HepG2 (cell line): ENCODE data around the gene OGFR. TPM values are rescaled to one million over a fixed set of nuclear protein-coding genes. Genes with fewer than 3 reads are reported as not detected.

Source experiments
- CC2D1A ChIP-seq: sonication (generic); formaldehyde crosslinking; IDR thresholded peaks from 2 replicates; pipeline ENCODE4 v1.8.1; 2023; ENCODE audit warnings: mild to moderate bottlenecking, missing genetic modification reagents
- CTCF ChIP-seq: sonication (generic); formaldehyde crosslinking; IDR thresholded peaks from 2 replicates; pipeline ENCODE4 v1.5.0; 2020; ENCODE audit warnings: mild to moderate bottlenecking, missing genetic modification reagents, moderate library complexity
- DNMT3B ChIP-seq: conservative IDR thresholded peaks from 2 replicates; pipeline ENCODE4 v1.6.1; 2016; ENCODE audit warnings: missing biosample characterization, control low read depth
- GPN1 ChIP-seq: sonication (generic); formaldehyde crosslinking; IDR thresholded peaks from 2 replicates; pipeline ENCODE4 v1.5.1; 2020; ENCODE audit warnings: missing genetic modification reagents, borderline replicate concordance
- HDAC2 ChIP-seq: sonication (generic); formaldehyde crosslinking; IDR thresholded peaks from 2 replicates; pipeline ENCODE4 v1.4.0; 2020; ENCODE audit warnings: missing genetic modification reagents
- JUND ChIP-seq: sonication (generic); formaldehyde crosslinking; IDR thresholded peaks from 2 replicates; pipeline ENCODE4 v1.8.0; 2022; ENCODE audit warnings: mild to moderate bottlenecking, missing genetic modification reagents
- KDM6A ChIP-seq: IDR thresholded peaks from 2 replicates; pipeline ENCODE4 v1.6.1; 2016; ENCODE audit warnings: low read depth
- MBNL3 ChIP-seq: fragments of 250-450 bp; sonication (Bioruptor Pico); conservative IDR thresholded peaks from 2 replicates; pipeline ENCODE4 v1.8.0; 2022; ENCODE audit warnings: mild to moderate bottlenecking, inconsistent platforms
- MXD1 ChIP-seq: sonication (generic); formaldehyde crosslinking; IDR thresholded peaks from 2 replicates; pipeline ENCODE4 v1.4.0; 2020; ENCODE audit warnings: mild to moderate bottlenecking, missing genetic modification reagents
- NCOA5 ChIP-seq: sonication (generic); formaldehyde crosslinking; IDR thresholded peaks from 2 replicates; pipeline ENCODE4 v1.4.0; 2020; ENCODE audit warnings: missing genetic modification reagents
- NONO ChIP-seq, 2 experiments: fragments of 450-650 bp in 1 of 2; sonication (generic) in 1 of 2; formaldehyde crosslinking in 1 of 2; IDR thresholded peaks in 1 of 2; conservative IDR thresholded peaks in 1 of 2; 2 replicates each; pipeline versions ENCODE4 v1.6.1 to v1.8.0; 2017 to 2022; ENCODE audit warnings: mild to moderate bottlenecking in 1 of 2, missing genetic modification reagents in 1 of 2, moderate library complexity in 1 of 2
- SMARCC2 ChIP-seq: fragments of 450-650 bp; IDR thresholded peaks from 2 replicates; pipeline ENCODE4 v1.6.1; 2017; ENCODE audit warnings: antibody characterized with exemption, mild to moderate bottlenecking
- SMC3 ChIP-seq: IDR thresholded peaks from 2 replicates; pipeline ENCODE4 v1.6.1; 2011; ENCODE audit warnings: low read length, improper control_type of control experiment
- THAP7 ChIP-seq: sonication (generic); formaldehyde crosslinking; IDR thresholded peaks from 2 replicates; pipeline ENCODE4 v1.8.1; 2023; ENCODE audit warnings: mild to moderate bottlenecking, missing genetic modification reagents
- ZBTB2 ChIP-seq: sonication (generic); formaldehyde crosslinking; IDR thresholded peaks from 2 replicates; pipeline ENCODE4 v1.8.0; 2022; ENCODE audit warnings: low read depth, missing genetic modification reagents
- ZBTB43 ChIP-seq: sonication (generic); formaldehyde crosslinking; conservative IDR thresholded peaks from 2 replicates; pipeline ENCODE4 v1.4.0; 2020; ENCODE audit warnings: missing genetic modification reagents
- ZNF18 ChIP-seq: sonication (generic); formaldehyde crosslinking; IDR thresholded peaks from 2 replicates; pipeline ENCODE4 v1.8.0; 2022; ENCODE audit warnings: mild to moderate bottlenecking, missing genetic modification reagents; ENCODE audit not compliant: insufficient replicate concordance
- ZNF615 ChIP-seq: sonication (generic); formaldehyde crosslinking; IDR thresholded peaks from 2 replicates; pipeline ENCODE4 v1.5.0; 2020; ENCODE audit warnings: mild to moderate bottlenecking, missing genetic modification reagents, borderline replicate concordance
- ZNF674 ChIP-seq: sonication (generic); formaldehyde crosslinking; IDR thresholded peaks from 2 replicates; pipeline ENCODE4 v1.5.0; 2020; ENCODE audit warnings: low read depth, mild to moderate bottlenecking, missing genetic modification reagents
- ZNF788 ChIP-seq: sonication (generic); formaldehyde crosslinking; IDR thresholded peaks from 2 replicates; pipeline ENCODE4 v1.5.0; 2020; ENCODE audit warnings: mild to moderate bottlenecking, missing genetic modification reagents, borderline replicate concordance
- ZNF879 ChIP-seq: sonication (generic); formaldehyde crosslinking; IDR thresholded peaks from 2 replicates; pipeline ENCODE4 v1.8.1; 2023; ENCODE audit warnings: missing genetic modification reagents
- polyA plus RNA-seq, 8 experiments: library from polyadenylated mRNA; depleted of rRNA in 3 of 8; stranded (reverse) in 7 of 8; unstranded in 1 of 8; fragments of >200 nt; fragmentation: Illumina TruSeq in 4 of 8; extraction: Trizol in 4 of 8; gene quantifications; 2 replicates each; pipeline versions ENCODE4 v1.2.1 to v1.2.3, GENCODE V29; 2011 to 2016; ENCODE audit warnings: low read depth in 4 of 8, missing spikeins in 1 of 8, mixed read lengths in 1 of 8; ENCODE audit not compliant: insufficient read depth in 1 of 8
- total RNA-seq, 5 experiments: library from RNA; depleted of rRNA; stranded (reverse); fragments of >200 nt; fragmentation: Illumina TruSeq; extraction: Trizol; gene quantifications; 2 replicates each; pipeline ENCODE4 v1.2.3, GENCODE V29; 2016; ENCODE audit warnings: low read depth in 1 of 5

OGFR gene
- total and polyA plus RNA-seq, 2 of the 13 experiments (the other 11 are each of a cell fraction or from before 2014, with no cell fraction given): 47.7 to 81.8 TPM

- TF ChIP-seq ZNF18 (CRISPR knock-in tag) (no peak), MXD1 (CRISPR knock-in tag) (0 out of 2 replicates have a peak, but pooled peaks have one; percentile 3), HDAC2 (CRISPR knock-in tag) (peak; percentile 96), ZNF788 (CRISPR knock-in tag) (peak; percentile 78; the same call in 1 of the 2 replicates), CTCF (CRISPR knock-in tag) (peak; percentile 99), ZBTB2 (CRISPR knock-in tag) (no peak), SMC3 (peak; percentile 94), DNMT3B (CRISPR knock-in tag) (peak; percentile 71; the same call in 1 of the 2 replicates), ZNF879 (CRISPR knock-in tag) (no peak), KDM6A (0 out of 2 replicates have a peak, but pooled peaks have one; percentile 13), NONO (IDR thresholded peaks at IDR 0.05) (no peak), NONO (CRISPR knock-in tag; conservative IDR thresholded peaks at IDR 0.05) (peak; percentile 87), MBNL3 (CRISPR knock-in tag) (no peak), GPN1 (CRISPR knock-in tag) (no peak; the same call in 1 of the 2 replicates), CC2D1A (CRISPR knock-in tag) (peak; percentile 89; the same call in 1 of the 2 replicates), ZNF674 (CRISPR knock-in tag) (no peak), NCOA5 (CRISPR knock-in tag) (0 out of 2 replicates have a peak, but pooled peaks have one; percentile 22), SMARCC2 (no peak), THAP7 (0 out of 2 replicates have a peak, but pooled peaks have one; percentile 41), ZBTB43 (peak; percentile 63), ZNF615 (0 out of 2 replicates have a peak, but pooled peaks have one; percentile 67), JUND (CRISPR knock-in tag) (peak; percentile 71; the same call in 1 of the 2 replicates)
These were observed 18.4 kb downstream of the OGFR start (continued) for GRCh38 chr20:62822788-62823651.
